GM06990 (cell line): ENCODE results near the gene HUS1.
"Not testable (repeated sequence)": the region's sequence is repeated elsewhere in the genome, so short reads cannot be mapped to it uniquely, and the experiment has no call there.

Source experiments
- DNase-seq: peaks from one replicate; pipeline ENCODE4 v3.0.0-alpha.2; 2011; ENCODE audit not compliant: insufficient read length; ENCODE audit errors: extremely low read depth
- H3K27me3 ChIP-seq: replicated peaks from 2 replicates; pipeline ENCODE4 v1.6.0; 2011; ENCODE audit warnings: low read length; ENCODE audit not compliant: control insufficient read depth, insufficient read depth
- H3K36me3 ChIP-seq: 2 replicates; pipeline ENCODE4 v1.5.1; 2011; ENCODE audit warnings: low read length; ENCODE audit not compliant: control insufficient read depth, insufficient read depth
- H3K4me3 ChIP-seq: replicated peaks from 2 replicates; pipeline ENCODE4 v1.5.1; 2011; ENCODE audit warnings: low read depth, mild to moderate bottlenecking, control low read depth, low read length
- TF ChIP-seq, protein P1 (sequence below): IDR thresholded peaks from 2 replicates; pipeline ENCODE4 v1.5.1; 2011; ENCODE audit warnings: low read length, control low read depth, mild to moderate bottlenecking, inconsistent platforms; ENCODE audit not compliant: insufficient read depth, poor library complexity, severe bottlenecking

HUS1 gene

GRCh38 chr7:47990592-47990991, 11.2 kb upstream of the HUS1 start:
- Histone ChIP-seq H3K36me3 (no peaks in the 10 kb centered on the region), H3K27me3 (no peaks in the 10 kb centered on the region), H3K4me3 (no peak overlapping the region)
- DNase-seq: no peak
- TF ChIP-seq, protein P1, sequence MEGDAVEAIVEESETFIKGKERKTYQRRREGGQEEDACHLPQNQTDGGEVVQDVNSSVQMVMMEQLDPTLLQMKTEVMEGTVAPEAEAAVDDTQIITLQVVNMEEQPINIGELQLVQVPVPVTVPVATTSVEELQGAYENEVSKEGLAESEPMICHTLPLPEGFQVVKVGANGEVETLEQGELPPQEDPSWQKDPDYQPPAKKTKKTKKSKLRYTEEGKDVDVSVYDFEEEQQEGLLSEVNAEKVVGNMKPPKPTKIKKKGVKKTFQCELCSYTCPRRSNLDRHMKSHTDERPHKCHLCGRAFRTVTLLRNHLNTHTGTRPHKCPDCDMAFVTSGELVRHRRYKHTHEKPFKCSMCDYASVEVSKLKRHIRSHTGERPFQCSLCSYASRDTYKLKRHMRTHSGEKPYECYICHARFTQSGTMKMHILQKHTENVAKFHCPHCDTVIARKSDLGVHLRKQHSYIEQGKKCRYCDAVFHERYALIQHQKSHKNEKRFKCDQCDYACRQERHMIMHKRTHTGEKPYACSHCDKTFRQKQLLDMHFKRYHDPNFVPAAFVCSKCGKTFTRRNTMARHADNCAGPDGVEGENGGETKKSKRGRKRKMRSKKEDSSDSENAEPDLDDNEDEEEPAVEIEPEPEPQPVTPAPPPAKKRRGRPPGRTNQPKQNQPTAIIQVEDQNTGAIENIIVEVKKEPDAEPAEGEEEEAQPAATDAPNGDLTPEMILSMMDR: no peak

DNA sequence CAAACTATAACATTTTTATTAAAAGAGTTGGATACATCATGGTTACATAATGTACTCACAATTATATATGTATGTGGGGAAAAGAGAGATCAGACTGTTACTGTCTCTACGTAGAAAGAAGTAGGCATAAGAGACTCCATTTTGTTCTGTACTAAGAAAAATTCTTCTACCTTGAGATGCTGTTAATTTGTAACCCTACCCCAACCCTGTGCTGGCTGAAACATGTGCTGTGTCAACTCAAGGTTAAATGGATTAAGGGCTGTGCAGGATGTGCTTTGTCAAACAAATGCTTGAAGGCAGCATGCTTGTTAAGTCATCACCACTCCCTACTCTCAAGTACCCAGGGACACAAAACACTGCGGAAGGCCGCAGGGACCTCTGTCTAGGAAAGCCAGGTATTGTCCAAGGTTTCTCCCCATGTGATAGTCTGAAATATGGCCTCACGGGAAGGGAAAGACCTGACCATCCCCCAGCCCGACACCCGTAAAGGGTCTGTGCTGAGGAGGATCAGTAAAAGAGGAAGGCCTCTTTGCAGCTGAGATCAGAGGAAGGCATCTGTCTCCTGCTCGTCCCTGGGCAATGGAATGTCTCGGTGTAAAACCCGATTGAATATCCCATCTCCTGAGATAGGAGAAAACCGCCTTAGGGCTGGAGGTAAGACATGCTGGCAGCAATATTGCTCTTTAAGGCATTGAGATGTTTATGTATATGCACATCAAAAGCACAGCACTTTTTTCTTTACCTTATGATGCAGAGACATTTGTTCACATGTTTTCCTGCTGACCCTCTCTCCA, 10.4 kb upstream of the HUS1 start:
- not testable (repeated sequence) for DNase-seq, H3K27me3 ChIP-seq, H3K36me3 ChIP-seq

GRCh38 chr7:47988496-47989386, 9.3 kb upstream of the HUS1 start:
- no peak for DNase-seq
- H3K27me3 ChIP-seq: no peaks in the 10 kb centered on the region
- TF ChIP-seq, protein P1: peak; percentile 54
- H3K36me3 ChIP-seq: no peaks in the 10 kb centered on the region
- H3K4me3 ChIP-seq: no peak overlapping the region

More for the DNA sequence above, 10.4 kb upstream of the HUS1 start:
- not testable (repeated sequence) for H3K4me3 ChIP-seq

DNA sequence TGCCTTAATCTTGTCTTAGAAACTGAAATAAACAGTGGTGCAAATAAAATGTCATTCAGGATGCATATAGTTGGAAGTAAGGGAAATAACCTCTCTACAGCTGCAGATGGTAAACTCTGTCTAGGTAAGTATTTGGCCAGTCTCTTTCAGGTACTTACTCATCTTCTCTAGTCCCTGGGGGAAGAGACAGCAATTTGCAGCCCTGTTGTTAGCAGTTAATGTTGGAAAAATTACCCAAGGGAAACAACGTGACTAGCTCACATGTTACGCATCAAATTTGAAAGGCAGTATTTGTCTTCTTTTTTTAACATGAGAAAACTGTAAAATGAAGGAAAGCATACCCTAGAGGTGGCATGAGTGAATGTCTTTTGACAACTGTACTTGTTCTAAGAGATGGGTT, 3.2 kb upstream of the HUS1 start:
- no peak for DNase-seq
- TF ChIP-seq, protein P1: no peak
- no peak overlapping the region for H3K4me3 ChIP-seq
- no peaks in the 10 kb centered on the region for H3K36me3 ChIP-seq
- no peaks in the 10 kb centered on the region for H3K27me3 ChIP-seq

GRCh38 chr7:47980648-47981047, 1.2 kb upstream of the HUS1 start:
- not testable (repeated sequence) for DNase-seq, H3K27me3 ChIP-seq, H3K4me3 ChIP-seq, H3K36me3 ChIP-seq

DNA sequence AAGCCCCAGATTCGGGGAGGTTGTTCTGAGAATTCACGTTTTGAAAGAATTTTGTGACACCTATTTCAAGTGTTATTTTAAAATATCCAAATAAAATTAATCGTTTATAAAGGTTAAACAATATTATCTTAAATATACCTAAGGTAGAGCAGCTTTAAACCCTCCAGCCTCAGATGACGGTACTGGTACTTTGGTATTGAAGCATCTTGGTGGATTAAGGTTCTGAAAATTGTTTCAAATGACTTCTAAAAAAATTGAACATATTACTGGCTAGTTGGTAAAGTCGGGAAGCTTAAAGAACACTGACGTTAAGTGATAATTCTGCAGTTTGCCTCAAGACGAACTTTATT, 392 bp upstream of the HUS1 start:
- TF ChIP-seq, protein P1: no peak
- Histone ChIP-seq H3K4me3 (peak overlapping the region; percentile 88), H3K36me3 (peaks cover 4% of the 10 kb centered on the region; the same call in 1 of the 2 replicates), H3K27me3 (no peaks in the 10 kb centered on the region)
- no peak for DNase-seq
